ENCODE data around the gene ST8SIA4. TPM values are rescaled to one million over a fixed set of nuclear protein-coding genes. Genes with fewer than 3 reads are reported as not detected.

The ST8SIA4 gene
- total RNA-seq, 1 donor from 2014 or later = 0.42 TPM

DNA sequence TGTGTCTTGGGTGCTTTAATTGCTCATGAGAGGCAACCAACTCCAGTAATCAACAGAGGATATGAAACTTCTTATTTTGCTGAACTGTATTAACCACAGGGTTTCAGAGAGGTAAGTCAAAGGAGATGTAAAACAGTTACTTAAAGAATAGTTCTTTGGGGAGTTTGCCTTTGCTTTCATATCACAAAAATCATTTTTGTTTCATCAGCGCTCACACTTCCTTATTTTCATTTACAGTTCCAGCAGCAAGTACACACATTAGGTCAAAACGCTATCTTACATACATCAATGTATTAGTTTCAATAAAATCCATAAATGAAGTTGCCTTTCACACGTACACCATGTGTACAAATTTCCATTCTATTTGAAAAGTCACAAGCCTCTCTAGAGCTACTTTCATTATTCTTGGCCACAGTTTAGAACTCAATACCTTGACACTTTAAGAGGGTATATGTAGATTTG lies 50.1 kb downstream of the ST8SIA4 start:
- Mint-ChIP-seq H3K36me3 (ENCODE audit: low read depth) (no peaks in the 10 kb centered on the region), H3K4me1 (ENCODE audit: low read depth) (no peaks in the 10 kb centered on the region), H3K27ac (ENCODE audit: unreplicated experiment) (no peak overlapping the region), H3K9me3 (ENCODE audit: low read depth) (no peaks in the 10 kb centered on the region), H3K27me3 (ENCODE audit: low read depth) (no peaks in the 10 kb centered on the region), H3K4me3 (ENCODE audit: unreplicated experiment) (no peak overlapping the region)
- no peak for DNase-seq (ENCODE audit: low spot score)
- TF ChIP-seq, protein P1, sequence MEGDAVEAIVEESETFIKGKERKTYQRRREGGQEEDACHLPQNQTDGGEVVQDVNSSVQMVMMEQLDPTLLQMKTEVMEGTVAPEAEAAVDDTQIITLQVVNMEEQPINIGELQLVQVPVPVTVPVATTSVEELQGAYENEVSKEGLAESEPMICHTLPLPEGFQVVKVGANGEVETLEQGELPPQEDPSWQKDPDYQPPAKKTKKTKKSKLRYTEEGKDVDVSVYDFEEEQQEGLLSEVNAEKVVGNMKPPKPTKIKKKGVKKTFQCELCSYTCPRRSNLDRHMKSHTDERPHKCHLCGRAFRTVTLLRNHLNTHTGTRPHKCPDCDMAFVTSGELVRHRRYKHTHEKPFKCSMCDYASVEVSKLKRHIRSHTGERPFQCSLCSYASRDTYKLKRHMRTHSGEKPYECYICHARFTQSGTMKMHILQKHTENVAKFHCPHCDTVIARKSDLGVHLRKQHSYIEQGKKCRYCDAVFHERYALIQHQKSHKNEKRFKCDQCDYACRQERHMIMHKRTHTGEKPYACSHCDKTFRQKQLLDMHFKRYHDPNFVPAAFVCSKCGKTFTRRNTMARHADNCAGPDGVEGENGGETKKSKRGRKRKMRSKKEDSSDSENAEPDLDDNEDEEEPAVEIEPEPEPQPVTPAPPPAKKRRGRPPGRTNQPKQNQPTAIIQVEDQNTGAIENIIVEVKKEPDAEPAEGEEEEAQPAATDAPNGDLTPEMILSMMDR (IDR thresholded peaks at IDR 0.05) = no peak

GRCh38 chr5:100852051-100852450 lies 51.0 kb downstream of the ST8SIA4 start:
- TF ChIP-seq, protein P1 (IDR thresholded peaks at IDR 0.05) = no peak
- Mint-ChIP-seq H3K4me1 (ENCODE audit: low read depth) (no peaks in the 10 kb centered on the region), H3K27me3 (ENCODE audit: low read depth) (no peaks in the 10 kb centered on the region), H3K27ac (ENCODE audit: unreplicated experiment) (no peak overlapping the region), H3K9me3 (ENCODE audit: low read depth) (no peaks in the 10 kb centered on the region), H3K4me3 (ENCODE audit: unreplicated experiment) (no peak overlapping the region), H3K36me3 (ENCODE audit: low read depth) (no peaks in the 10 kb centered on the region)
- DNase-seq (ENCODE audit: low spot score) = no peak

GRCh38 chr5:100846772-100847171 lies 56.3 kb downstream of the ST8SIA4 start:
- no peak for DNase-seq (ENCODE audit: low spot score)
- no peak overlapping the region for H3K4me3 Mint-ChIP-seq (ENCODE audit: unreplicated experiment)
- H3K27me3 Mint-ChIP-seq (ENCODE audit: low read depth) = no peaks in the 10 kb centered on the region
- TF ChIP-seq, protein P1 (IDR thresholded peaks at IDR 0.05) = no peak
- no peaks in the 10 kb centered on the region for H3K4me1 Mint-ChIP-seq (ENCODE audit: low read depth)
- H3K36me3 Mint-ChIP-seq (ENCODE audit: low read depth) = no peaks in the 10 kb centered on the region
- no peak overlapping the region for H3K27ac Mint-ChIP-seq (ENCODE audit: unreplicated experiment)
- H3K9me3 Mint-ChIP-seq (ENCODE audit: low read depth) = no peaks in the 10 kb centered on the region

DNA sequence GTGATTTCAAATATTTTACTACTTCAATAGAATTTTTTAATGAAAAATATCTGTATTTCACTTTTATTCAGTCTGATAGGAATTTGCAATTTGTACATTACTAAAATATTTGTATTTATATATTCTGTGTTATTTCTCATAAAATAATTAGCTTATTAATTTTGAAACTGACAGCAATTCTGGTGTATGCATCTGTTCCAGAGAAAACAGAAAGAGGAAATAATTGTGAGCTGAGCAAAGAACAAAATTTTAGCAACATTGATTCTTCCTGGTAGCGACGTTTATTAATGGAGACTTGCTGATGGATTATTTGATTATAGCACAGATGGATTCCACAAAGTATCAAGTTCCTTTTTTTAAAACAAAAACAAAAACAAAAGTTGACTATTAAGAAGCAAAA lies 61.0 kb downstream of the ST8SIA4 start:
- Mint-ChIP-seq H3K4me1 (ENCODE audit: low read depth) (no peaks in the 10 kb centered on the region), H3K9me3 (ENCODE audit: low read depth) (no peaks in the 10 kb centered on the region)

GRCh38 chr5:100841358-100842076 lies 61.6 kb downstream of the ST8SIA4 start:
- H3K27ac Mint-ChIP-seq (ENCODE audit: unreplicated experiment) = no peak overlapping the region
- DNase-seq (ENCODE audit: low spot score) = no peak
- TF ChIP-seq, protein P1 (IDR thresholded peaks at IDR 0.05) = no peak
- H3K9me3 Mint-ChIP-seq (ENCODE audit: low read depth) = no peaks in the 10 kb centered on the region
- H3K27me3 Mint-ChIP-seq (ENCODE audit: low read depth) = no peaks in the 10 kb centered on the region
- no peaks in the 10 kb centered on the region for H3K4me1 Mint-ChIP-seq (ENCODE audit: low read depth)
- no peak overlapping the region for H3K4me3 Mint-ChIP-seq (ENCODE audit: unreplicated experiment)
- H3K36me3 Mint-ChIP-seq (ENCODE audit: low read depth) = no peaks in the 10 kb centered on the region

More for the DNA sequence above, 61.0 kb downstream of the ST8SIA4 start:
- Mint-ChIP-seq H3K27ac (ENCODE audit: unreplicated experiment) (no peak overlapping the region), H3K27me3 (ENCODE audit: low read depth) (no peaks in the 10 kb centered on the region), H3K36me3 (ENCODE audit: low read depth) (no peaks in the 10 kb centered on the region), H3K4me3 (ENCODE audit: unreplicated experiment) (no peak overlapping the region)
- TF ChIP-seq, protein P1 (IDR thresholded peaks at IDR 0.05) = no peak
- no peak for DNase-seq (ENCODE audit: low spot score)

Measured in chondrocyte (in vitro differentiated cells).